SK-N-SH (cell line): ENCODE results near the gene SMAP2. TPM values are rescaled to one million over a fixed set of nuclear protein-coding genes. Genes with fewer than 3 reads are reported as not detected.

Source experiments
- CTCF ChIA-PET: fragments of 300-600, 350-600 bp; formaldehyde crosslinking; extraction: SDS; loops from one replicate; lab custom pipeline; 2021; lab: Yijun Ruan, JAX
- POLR2A ChIA-PET: fragments of 350-600 bp; sonication (Branson Sonifier 250); formaldehyde crosslinking; extraction: SDS; loops from one replicate; lab custom pipeline; 2020; ENCODE audit warnings: antibody characterized with exemption, inconsistent platforms; lab: Yijun Ruan, JAX
- DNase-seq: peaks from one replicate; pipeline ENCODE4 v3.0.0; 2012
- H2AFZ ChIP-seq: fragments of 200-600 bp; sonication (generic); 2 replicates; pipeline ENCODE4 v1.8.1; 2016; ENCODE audit warnings: antibody characterized with exemption, mild to moderate bottlenecking, low read depth
- H3F3A ChIP-seq: fragments of 200-600 bp; sonication (generic); replicated peaks from 2 replicates; pipeline ENCODE3; 2016; ENCODE audit warnings: antibody characterized with exemption, mild to moderate bottlenecking; ENCODE audit not compliant: insufficient read depth
- H3K27ac ChIP-seq, 2 experiments: fragments of 200-500 bp in 1 of 2; fragments of 200-600 bp in 1 of 2; sonication (Bioruptor generic) in 1 of 2; sonication (generic), shearing (Covaris generic) in 1 of 2; 2 replicates each; pipeline versions ENCODE4 v1.5.1 to v1.6.1; 2014 to 2016; ENCODE audit warnings: low read depth in 2 of 2, inconsistent platforms in 1 of 2, low read length in 1 of 2, mild to moderate bottlenecking in 1 of 2, mixed read lengths in 1 of 2
- H3K27me3 ChIP-seq: fragments of 200-600 bp; sonication (generic), shearing (Covaris generic); 2 replicates; pipeline ENCODE4 v1.6.1; 2016; ENCODE audit warnings: mixed run types; ENCODE audit not compliant: insufficient read depth
- H3K36me3 ChIP-seq, 2 experiments: fragments of 200-500 bp in 1 of 2; fragments of 200-600 bp in 1 of 2; sonication (Bioruptor generic) in 1 of 2; sonication (generic) in 1 of 2; replicated peaks in 1 of 2; 2 replicates each; pipeline versions ENCODE3 to v1.5.1; 2014 to 2016; ENCODE audit warnings: low read length in 1 of 2, mild to moderate bottlenecking in 1 of 2; ENCODE audit not compliant: insufficient read depth in 2 of 2, control insufficient read depth in 1 of 2
- H3K4me1 ChIP-seq, 2 experiments: fragments of 200-500 bp in 1 of 2; fragments of 200-600 bp in 1 of 2; sonication (Bioruptor generic) in 1 of 2; sonication (generic), shearing (Covaris generic) in 1 of 2; 2 replicates each; pipeline versions ENCODE4 v1.5.1 to v1.6.1; 2014 to 2016; ENCODE audit warnings: low read depth in 1 of 2, low read length in 1 of 2, mixed run types in 1 of 2; ENCODE audit not compliant: insufficient read depth in 2 of 2, control insufficient read depth in 1 of 2
- H3K4me2 ChIP-seq: fragments of 200-600 bp; sonication (generic), shearing (Covaris generic); 2 replicates; pipeline ENCODE4 v1.6.1; 2017; ENCODE audit warnings: mixed run types
- H3K4me3 ChIP-seq, 2 experiments: fragments of 200-500 bp in 1 of 2; fragments of 200-600 bp in 1 of 2; sonication (Bioruptor generic) in 1 of 2; sonication (generic), shearing (Covaris generic) in 1 of 2; 2 replicates each; pipeline versions ENCODE4 v1.5.1 to v1.8.1; 2014 to 2016; ENCODE audit warnings: low read depth in 2 of 2, inconsistent platforms in 1 of 2, low read length in 1 of 2, mild to moderate bottlenecking in 1 of 2, mixed read lengths in 1 of 2, moderate library complexity in 1 of 2
- H3K79me2 ChIP-seq: fragments of 200-600 bp; sonication (generic); 2 replicates; pipeline ENCODE4 v1.8.1; 2017; ENCODE audit warnings: mild to moderate bottlenecking; ENCODE audit not compliant: insufficient read depth
- H3K9ac ChIP-seq: fragments of 200-600 bp; sonication (generic); 2 replicates; pipeline ENCODE4 v1.6.1; 2017; ENCODE audit warnings: mixed run types
- H3K9me2 ChIP-seq: fragments of 200-600 bp; sonication (generic); 2 replicates; pipeline ENCODE4 v1.6.1; 2017; ENCODE audit warnings: mixed run types
- H3K9me3 ChIP-seq: fragments of 200-600 bp; sonication (generic); 2 replicates; pipeline ENCODE4 v1.6.1; 2017; ENCODE audit warnings: mixed run types, mild to moderate bottlenecking, moderate library complexity
- H4K20me1 ChIP-seq: fragments of 200-600 bp; sonication (generic); 2 replicates; pipeline ENCODE4 v1.6.1; 2017; ENCODE audit warnings: mild to moderate bottlenecking, mixed run types; ENCODE audit not compliant: insufficient read depth
- EZH2phosphoT487 ChIP-seq: fragments of 200-600 bp; sonication (generic); IDR thresholded peaks from 2 replicates; pipeline ENCODE4 v1.6.1; 2017; ENCODE audit warnings: low read depth, mixed run types, mild to moderate bottlenecking, antibody characterized with exemption, moderate library complexity, borderline replicate concordance
- FOSL2 ChIP-seq: IDR thresholded peaks from 2 replicates; pipeline ENCODE4 v1.4.0; 2012; ENCODE audit warnings: low read depth, mild to moderate bottlenecking, moderate library complexity, borderline replicate concordance
- FOXJ3 ChIP-seq: sonication (generic); formaldehyde crosslinking; IDR thresholded peaks from 2 replicates; pipeline ENCODE4 v1.5.1; 2020; ENCODE audit warnings: mild to moderate bottlenecking, missing genetic modification reagents
- GATA2 ChIP-seq: sonication (generic); formaldehyde crosslinking; IDR thresholded peaks from 2 replicates; pipeline ENCODE4 v1.5.0; 2020; ENCODE audit warnings: mild to moderate bottlenecking, missing genetic modification reagents
- NFIC ChIP-seq: IDR thresholded peaks from 2 replicates; pipeline ENCODE4 v1.4.0; 2012; ENCODE audit warnings: borderline replicate concordance
- POLR2AphosphoS5 ChIP-seq: IDR thresholded peaks from 2 replicates; pipeline ENCODE4 v1.6.1; 2012; ENCODE audit warnings: low read depth, low read length
- RFX5 ChIP-seq: IDR thresholded peaks from 2 replicates; pipeline ENCODE4 v1.6.1; 2012; ENCODE audit warnings: mild to moderate bottlenecking, improper control_type of control experiment, low read length
- RXRA ChIP-seq: IDR thresholded peaks from 2 replicates; pipeline ENCODE4 v1.4.0; 2012; ENCODE audit warnings: low read depth, mild to moderate bottlenecking, borderline replicate concordance
- SMC3 ChIP-seq: IDR thresholded peaks from 2 replicates; pipeline ENCODE4 v1.6.1; 2012; ENCODE audit warnings: low read depth, low read length, improper control_type of control experiment
- TEAD4 ChIP-seq: IDR thresholded peaks from 2 replicates; pipeline ENCODE4 v1.4.0; 2012; ENCODE audit warnings: mild to moderate bottlenecking, borderline replicate concordance; ENCODE audit not compliant: insufficient read depth
- WGBS: methylation state at CpG from one replicate; pipeline ENCODE4 v1.1.6; 2017; ENCODE audit warnings: low lambda C conversion rate; 5-methylcytosine and 5-hydroxymethylcytosine counted together
- polyA plus RNA-seq, 3 experiments: library from polyadenylated mRNA; depleted of rRNA; stranded (reverse); fragments of >200 nt; gene quantifications; 2 replicates each; pipeline ENCODE4 v1.2.3, GENCODE V29; 2012
- TF ChIP-seq, protein P1 (sequence below): fragments of 200-600 bp; sonication (generic); IDR thresholded peaks from 2 replicates; pipeline ENCODE4 v1.6.1; 2017; ENCODE audit warnings: antibody characterized with exemption, mild to moderate bottlenecking, moderate library complexity
- TF ChIP-seq, protein P2 (sequence below): IDR thresholded peaks from 2 replicates; pipeline ENCODE4 v1.4.0; 2012; ENCODE audit warnings: low read depth
- TF ChIP-seq, protein P3 (sequence below): IDR thresholded peaks from 2 replicates; pipeline ENCODE4; 2012
- TF ChIP-seq, protein P4 (sequence below): IDR thresholded peaks from 2 replicates; pipeline ENCODE4 v1.6.1; 2012; ENCODE audit warnings: mild to moderate bottlenecking, low read depth, low read length, moderate library complexity
- TF ChIP-seq, protein P5 (sequence below): fragments of 150-350 bp; IDR thresholded peaks from 2 replicates; pipeline ENCODE4 v1.6.1; 2016; ENCODE audit warnings: mild to moderate bottlenecking, low read depth, low read length
- TF ChIP-seq, protein P6 (sequence below): fragments of 150-350 bp; IDR thresholded peaks from 2 replicates; pipeline ENCODE4 v1.6.1; 2017; ENCODE audit warnings: antibody characterized with exemption, low read length, low read depth, borderline replicate concordance

The SMAP2 gene
- polyA plus RNA-seq, 1 of the 3 experiments (the other 2 are of a cell fraction): 11.2 TPM

DNA sequence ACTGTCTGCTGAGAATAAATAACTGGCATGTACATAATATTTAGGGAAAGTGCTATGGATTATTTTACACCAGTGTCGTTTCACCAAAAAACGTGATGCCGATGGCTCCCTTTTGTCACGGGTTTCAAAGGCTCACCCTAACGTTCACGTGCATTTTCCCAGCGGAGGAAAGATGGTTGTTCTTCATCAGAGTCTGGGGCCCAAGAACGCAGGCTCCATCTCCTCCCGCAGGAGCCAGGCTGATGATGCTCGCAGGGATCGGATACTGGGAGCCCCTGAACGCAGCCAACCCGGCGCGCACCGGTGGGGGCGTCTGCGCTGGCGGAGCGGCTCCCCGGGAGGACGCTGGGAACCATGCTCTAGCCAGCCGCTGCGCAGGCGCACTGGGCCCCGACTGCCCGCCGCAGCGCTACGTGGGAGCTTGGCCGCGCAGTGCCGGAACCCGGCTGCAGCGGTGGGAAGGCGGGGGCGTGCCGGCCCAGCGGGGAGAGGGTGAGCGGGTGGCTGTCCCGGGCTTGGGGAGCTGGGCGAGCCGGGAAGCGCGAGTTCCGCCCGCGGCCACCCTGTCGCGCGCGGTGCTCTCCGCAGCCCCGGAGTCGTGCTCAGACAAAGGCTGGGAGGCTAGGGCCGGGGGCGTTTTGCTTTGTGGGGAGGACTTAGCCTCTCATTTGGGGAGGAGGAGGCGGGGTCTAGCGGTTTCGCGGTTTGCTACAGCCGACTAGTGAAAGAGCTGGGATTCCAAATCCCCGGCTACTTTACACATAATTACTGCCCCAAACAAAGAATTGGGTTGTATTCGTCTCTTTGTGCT, 76.4 kb downstream of the SMAP2 start, which contains the start of gene ZFP69B (continued):
- TF ChIP-seq, protein P1, sequence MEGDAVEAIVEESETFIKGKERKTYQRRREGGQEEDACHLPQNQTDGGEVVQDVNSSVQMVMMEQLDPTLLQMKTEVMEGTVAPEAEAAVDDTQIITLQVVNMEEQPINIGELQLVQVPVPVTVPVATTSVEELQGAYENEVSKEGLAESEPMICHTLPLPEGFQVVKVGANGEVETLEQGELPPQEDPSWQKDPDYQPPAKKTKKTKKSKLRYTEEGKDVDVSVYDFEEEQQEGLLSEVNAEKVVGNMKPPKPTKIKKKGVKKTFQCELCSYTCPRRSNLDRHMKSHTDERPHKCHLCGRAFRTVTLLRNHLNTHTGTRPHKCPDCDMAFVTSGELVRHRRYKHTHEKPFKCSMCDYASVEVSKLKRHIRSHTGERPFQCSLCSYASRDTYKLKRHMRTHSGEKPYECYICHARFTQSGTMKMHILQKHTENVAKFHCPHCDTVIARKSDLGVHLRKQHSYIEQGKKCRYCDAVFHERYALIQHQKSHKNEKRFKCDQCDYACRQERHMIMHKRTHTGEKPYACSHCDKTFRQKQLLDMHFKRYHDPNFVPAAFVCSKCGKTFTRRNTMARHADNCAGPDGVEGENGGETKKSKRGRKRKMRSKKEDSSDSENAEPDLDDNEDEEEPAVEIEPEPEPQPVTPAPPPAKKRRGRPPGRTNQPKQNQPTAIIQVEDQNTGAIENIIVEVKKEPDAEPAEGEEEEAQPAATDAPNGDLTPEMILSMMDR: peak; percentile 14; the same call in 1 of the 2 replicates
- TF ChIP-seq NFIC (no peak), FOSL2 (no peak), RXRA (no peak), TEAD4 (no peak), GATA2 (CRISPR knock-in tag) (no peak; the same call in 1 of the 2 replicates), SMC3 (0 out of 2 replicates have a peak, but pooled peaks have one; percentile 3), RFX5 (0 out of 2 replicates have a peak, but pooled peaks have one; percentile 45), FOXJ3 (CRISPR knock-in tag) (0 out of 2 replicates have a peak, but pooled peaks have one; percentile 53)
- TF ChIP-seq, protein P2, sequence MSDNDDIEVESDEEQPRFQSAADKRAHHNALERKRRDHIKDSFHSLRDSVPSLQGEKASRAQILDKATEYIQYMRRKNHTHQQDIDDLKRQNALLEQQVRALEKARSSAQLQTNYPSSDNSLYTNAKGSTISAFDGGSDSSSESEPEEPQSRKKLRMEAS: peak; percentile 12; the same call in 1 of the 2 replicates
- TF ChIP-seq, protein P3, sequence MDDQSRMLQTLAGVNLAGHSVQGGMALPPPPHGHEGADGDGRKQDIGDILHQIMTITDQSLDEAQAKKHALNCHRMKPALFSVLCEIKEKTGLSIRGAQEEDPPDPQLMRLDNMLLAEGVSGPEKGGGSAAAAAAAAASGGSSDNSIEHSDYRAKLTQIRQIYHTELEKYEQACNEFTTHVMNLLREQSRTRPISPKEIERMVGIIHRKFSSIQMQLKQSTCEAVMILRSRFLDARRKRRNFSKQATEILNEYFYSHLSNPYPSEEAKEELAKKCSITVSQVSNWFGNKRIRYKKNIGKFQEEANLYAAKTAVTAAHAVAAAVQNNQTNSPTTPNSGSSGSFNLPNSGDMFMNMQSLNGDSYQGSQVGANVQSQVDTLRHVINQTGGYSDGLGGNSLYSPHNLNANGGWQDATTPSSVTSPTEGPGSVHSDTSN: 0 out of 2 replicates have a peak, but pooled peaks have one; percentile 3

DNA sequence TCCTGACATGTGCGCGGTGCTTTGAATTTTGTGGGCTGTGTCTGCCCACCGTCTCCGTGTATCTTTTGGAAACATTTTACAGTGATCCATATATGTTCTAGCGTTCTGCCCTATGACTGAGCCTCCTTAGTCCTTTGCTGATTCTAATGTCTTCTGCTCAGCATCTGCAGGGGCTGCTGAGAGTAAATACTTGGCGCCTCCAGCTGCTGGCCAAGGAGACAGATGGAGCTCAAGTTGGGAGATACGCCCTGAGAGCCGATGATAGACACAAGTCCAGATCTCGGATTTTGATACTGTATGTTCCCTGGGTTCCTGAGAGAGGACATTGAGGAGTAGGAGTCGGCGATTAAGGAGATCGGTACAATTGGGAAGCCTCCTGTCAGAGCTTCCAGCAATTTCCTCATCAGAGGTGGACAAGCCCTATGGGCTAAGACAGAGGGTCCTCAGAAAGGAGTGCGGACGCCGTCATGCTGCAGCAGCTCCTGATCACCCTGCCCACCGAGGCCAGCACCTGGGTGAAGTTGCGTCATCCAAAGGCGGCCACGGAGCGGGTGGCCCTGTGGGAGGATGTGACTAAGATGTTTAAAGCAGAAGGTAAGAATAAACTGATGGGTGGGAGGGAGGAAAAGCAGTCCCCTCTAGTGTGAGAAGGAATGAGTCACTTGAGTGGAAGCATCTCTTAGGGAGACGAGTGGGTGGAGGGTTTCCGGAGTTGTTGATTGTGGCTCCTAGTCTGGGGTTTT, 77.1 kb downstream of the SMAP2 start:
- CTCF ChIA-PET: interaction anchor here (0.6 to 2.3 kb wide), 7 partner anchors 9 to 307 kb away, joined by 3 to 15 read pairs (median 4); no protein-coding TSS in a partner anchor
- H3K9me2 ChIP-seq: no peaks in the 10 kb centered on the region
- H3F3A ChIP-seq: peaks cover 14% of the 10 kb centered on the region
- H3K27ac ChIP-seq: peak overlapping the region; percentile 79 to 95
- H3K9ac ChIP-seq: peak overlapping the region; percentile 66
- peak overlapping the region; percentile 96 for H2AFZ ChIP-seq
- no peaks in the 10 kb centered on the region for H3K27me3 ChIP-seq
- no peaks in the 10 kb centered on the region for H3K9me3 ChIP-seq
- H3K4me1 ChIP-seq: peaks cover 0 to 2% of the 10 kb centered on the region in 2 experiments; a peak in 2 of 4 replicates
- H3K36me3 ChIP-seq: peaks cover 7 to 19% of the 10 kb centered on the region in 2 experiments
- H3K4me3 ChIP-seq: peak overlapping the region; percentile 73 to 83
- peak; percentile 43 for DNase-seq
- H3K79me2 ChIP-seq: 0 out of 2 replicates have a peak, but pooled peaks cover 2% of the 10 kb centered on the region
- peak overlapping the region; percentile 87 for H3K4me2 ChIP-seq
- no peaks in the 10 kb centered on the region for H4K20me1 ChIP-seq
- POLR2A ChIA-PET: interaction anchor here (0.6 to 1.6 kb wide), 9 partner anchors 11 to 213 kb away, joined by 3 to 7 read pairs (median 4); partner anchors contain the start of genes EXO5, SMAP2, ZFP69 and ZNF684
- WGBS: 6% methylated on average over 16 of the region's 22 CpGs
- TF ChIP-seq RXRA: no peak
- TF ChIP-seq, protein P4, sequence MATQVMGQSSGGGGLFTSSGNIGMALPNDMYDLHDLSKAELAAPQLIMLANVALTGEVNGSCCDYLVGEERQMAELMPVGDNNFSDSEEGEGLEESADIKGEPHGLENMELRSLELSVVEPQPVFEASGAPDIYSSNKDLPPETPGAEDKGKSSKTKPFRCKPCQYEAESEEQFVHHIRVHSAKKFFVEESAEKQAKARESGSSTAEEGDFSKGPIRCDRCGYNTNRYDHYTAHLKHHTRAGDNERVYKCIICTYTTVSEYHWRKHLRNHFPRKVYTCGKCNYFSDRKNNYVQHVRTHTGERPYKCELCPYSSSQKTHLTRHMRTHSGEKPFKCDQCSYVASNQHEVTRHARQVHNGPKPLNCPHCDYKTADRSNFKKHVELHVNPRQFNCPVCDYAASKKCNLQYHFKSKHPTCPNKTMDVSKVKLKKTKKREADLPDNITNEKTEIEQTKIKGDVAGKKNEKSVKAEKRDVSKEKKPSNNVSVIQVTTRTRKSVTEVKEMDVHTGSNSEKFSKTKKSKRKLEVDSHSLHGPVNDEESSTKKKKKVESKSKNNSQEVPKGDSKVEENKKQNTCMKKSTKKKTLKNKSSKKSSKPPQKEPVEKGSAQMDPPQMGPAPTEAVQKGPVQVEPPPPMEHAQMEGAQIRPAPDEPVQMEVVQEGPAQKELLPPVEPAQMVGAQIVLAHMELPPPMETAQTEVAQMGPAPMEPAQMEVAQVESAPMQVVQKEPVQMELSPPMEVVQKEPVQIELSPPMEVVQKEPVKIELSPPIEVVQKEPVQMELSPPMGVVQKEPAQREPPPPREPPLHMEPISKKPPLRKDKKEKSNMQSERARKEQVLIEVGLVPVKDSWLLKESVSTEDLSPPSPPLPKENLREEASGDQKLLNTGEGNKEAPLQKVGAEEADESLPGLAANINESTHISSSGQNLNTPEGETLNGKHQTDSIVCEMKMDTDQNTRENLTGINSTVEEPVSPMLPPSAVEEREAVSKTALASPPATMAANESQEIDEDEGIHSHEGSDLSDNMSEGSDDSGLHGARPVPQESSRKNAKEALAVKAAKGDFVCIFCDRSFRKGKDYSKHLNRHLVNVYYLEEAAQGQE: no peak
- TF ChIP-seq POLR2AphosphoS5: peak; percentile 36; the same call in 1 of the 2 replicates
- no peak for TF ChIP-seq RFX5
- TF ChIP-seq, protein P5, sequence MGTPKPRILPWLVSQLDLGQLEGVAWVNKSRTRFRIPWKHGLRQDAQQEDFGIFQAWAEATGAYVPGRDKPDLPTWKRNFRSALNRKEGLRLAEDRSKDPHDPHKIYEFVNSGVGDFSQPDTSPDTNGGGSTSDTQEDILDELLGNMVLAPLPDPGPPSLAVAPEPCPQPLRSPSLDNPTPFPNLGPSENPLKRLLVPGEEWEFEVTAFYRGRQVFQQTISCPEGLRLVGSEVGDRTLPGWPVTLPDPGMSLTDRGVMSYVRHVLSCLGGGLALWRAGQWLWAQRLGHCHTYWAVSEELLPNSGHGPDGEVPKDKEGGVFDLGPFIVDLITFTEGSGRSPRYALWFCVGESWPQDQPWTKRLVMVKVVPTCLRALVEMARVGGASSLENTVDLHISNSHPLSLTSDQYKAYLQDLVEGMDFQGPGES: no peak
- no peak for TF ChIP-seq EZH2phosphoT487
- TF ChIP-seq, protein P6, sequence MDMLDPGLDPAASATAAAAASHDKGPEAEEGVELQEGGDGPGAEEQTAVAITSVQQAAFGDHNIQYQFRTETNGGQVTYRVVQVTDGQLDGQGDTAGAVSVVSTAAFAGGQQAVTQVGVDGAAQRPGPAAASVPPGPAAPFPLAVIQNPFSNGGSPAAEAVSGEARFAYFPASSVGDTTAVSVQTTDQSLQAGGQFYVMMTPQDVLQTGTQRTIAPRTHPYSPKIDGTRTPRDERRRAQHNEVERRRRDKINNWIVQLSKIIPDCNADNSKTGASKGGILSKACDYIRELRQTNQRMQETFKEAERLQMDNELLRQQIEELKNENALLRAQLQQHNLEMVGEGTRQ: no peak
- peak; percentile 37; the same call in 1 of the 2 replicates for TF ChIP-seq GATA2 (CRISPR knock-in tag)
